ENCODE measurements around the gene GGT6.
A peak's percentile ranks its signal among the peaks of the same experiment; 100 is the strongest.
"Not testable (repeated sequence)": the region's sequence is repeated elsewhere in the genome, so short reads cannot be mapped to it uniquely, and the experiment has no call there.

GGT6 gene, protein sequence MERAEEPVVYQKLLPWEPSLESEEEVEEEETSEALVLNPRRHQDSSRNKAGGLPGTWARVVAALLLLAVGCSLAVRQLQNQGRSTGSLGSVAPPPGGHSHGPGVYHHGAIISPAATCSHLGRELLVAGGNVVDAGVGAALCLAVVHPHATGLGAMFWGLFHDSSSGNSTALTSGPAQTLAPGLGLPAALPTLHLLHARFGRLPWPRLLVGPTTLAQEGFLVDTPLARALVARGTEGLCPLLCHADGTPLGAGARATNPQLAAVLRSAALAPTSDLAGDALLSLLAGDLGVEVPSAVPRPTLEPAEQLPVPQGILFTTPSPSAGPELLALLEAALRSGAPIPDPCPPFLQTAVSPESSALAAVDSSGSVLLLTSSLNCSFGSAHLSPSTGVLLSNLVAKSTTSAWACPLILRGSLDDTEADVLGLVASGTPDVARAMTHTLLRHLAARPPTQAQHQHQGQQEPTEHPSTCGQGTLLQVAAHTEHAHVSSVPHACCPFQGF

GRCh38 chr17:4560421-4560820 is at the start of gene GGT6:
Gene GGT6, minus strand, starts transcription at chr17:4560577. Its CDS starts 56 bp downstream, at chr17:4560521.
- no peak for DNase-seq

DNA sequence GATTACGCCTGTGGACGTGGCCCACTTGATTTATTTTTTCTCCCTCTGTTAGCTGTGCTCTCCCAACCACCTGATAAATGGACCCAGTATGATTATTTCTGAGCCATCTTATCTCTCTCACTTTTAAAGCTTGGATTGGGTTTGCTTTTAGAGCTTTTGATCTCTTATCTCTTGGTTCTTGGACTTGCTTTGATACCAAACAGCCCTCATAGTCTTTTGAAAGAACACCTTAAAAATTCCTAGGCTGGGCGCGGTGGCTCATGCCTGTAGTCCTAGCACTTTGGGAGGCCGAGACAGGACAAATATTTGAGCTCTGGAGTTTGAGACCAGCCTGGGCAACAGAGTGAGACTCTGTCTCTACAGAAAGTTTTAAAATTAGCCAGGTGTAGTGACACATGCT is 49.8 kb upstream of the GGT6 start:
- no peak for DNase-seq

GRCh38 chr17:4609761-4610160 is 49.4 kb upstream of the GGT6 start:
- no peak for DNase-seq

DNA sequence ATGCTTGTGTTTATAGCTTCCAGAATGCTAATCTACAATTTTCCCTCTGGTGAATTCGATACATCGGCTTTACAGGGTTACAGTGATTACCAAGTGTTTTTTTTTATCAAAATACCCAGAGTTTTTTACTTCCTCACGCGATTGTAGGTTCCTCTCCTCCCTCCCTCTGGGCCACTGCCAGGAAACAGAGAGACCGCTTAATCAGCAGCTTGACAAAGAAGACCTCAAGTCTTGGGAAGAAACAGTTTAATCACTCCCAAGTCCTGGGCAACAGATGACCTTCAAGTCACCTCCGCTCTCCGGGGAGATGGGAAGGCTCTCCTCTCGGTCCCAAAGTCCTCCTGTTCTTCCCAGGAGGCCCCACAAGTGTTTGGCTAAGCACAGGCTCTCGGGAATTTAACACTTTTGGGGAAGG is 47.4 kb upstream of the GGT6 start:
- DNase-seq, result peak in 6 of 14 donors; percentile 3 to 41 (median 16)

DNA sequence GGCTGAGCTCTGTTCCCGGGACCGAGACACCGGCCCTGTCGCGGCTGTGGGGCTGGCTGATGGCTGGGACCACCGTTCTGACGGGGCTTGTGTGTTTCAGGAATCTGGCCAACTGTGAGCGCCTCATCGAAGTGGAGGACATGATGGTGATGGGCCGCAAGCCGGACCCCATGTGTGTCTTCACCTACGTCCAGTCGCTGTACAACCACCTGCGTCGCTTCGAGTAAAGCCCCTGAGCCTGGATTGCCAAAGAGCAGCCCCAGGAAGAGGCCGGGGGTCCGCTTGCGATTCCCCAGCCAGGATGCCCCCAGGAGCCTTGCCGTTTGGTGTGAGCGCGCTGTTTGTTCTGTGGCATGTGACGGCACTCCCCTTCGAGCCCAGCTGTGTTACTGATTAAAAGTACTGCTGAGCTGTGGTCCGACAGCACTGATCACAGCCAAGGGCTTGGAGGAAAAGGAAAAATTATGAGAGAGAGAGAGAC is 46.9 kb upstream of the GGT6 start:
- no peak for DNase-seq

DNA sequence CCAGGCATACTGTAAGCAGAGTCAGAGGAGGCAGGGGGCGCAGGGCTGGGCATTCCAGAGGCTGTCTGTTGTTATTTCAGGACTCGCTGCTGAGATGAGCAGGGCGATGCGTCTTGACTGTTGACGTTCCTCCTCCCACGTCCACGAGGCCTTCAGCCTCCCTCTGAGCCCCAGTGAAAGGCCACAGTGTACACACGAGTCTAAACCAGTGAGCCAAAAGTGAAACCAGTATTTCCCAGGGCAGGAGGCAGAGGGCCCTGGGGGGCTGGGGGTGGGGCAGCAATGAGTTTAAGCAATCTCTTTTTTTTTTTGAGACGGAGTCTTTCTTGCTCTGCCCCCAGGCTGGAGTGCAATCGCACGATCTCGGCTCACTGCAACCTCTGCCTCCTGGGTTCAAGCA is 45.4 kb upstream of the GGT6 start:
- DNase-seq, result peak in 2 of 14 donors; percentile 5 to 7

DNA sequence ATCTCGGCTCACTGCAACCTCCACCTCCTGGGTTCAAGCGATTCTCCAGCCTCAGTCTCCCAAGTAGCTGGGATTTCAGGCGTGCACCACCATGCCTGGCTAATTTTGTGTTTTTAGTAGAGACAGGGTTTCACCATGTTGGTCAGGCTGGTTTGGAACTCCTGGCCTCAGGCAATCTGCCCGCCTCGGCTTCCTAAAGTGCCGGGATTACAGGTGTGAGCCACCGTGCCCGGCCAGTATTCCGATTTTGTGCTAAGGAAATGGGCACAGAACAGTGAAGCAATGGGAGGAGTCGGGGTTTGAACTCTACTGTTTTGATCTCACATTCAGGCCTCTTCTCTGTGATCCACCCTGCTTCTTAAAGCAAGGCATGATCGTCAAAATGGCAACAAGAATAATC is 44.4 kb upstream of the GGT6 start:
- not testable (repeated sequence) for DNase-seq

- DNase-seq, result peak in 2 of 14 donors; percentile 5 to 87
Measured at GRCh38 chr17:4604111-4604644, 43.8 kb upstream of the GGT6 start.

DNA sequence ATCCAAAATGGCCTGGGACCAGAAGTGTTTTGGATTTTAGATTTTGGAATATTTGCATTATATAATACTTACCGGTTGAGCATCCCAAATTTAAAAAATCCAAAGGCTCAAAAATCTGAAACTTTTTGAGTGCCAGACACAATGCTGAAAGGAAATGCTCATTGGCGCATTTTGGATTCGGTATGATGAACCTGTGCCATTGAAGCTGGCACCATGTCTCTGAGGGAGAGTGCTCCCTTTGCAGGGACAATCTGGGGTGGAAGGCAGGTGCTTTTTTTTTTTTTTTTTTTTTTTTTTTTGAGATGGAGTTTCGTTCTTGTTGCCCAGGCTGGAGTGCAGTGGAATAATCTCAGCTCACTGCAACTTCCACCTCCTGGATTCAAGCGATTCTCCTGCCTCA is 41.7 kb upstream of the GGT6 start:
- peak in 1 of 14 donors; percentile 33 for DNase-seq

DNA sequence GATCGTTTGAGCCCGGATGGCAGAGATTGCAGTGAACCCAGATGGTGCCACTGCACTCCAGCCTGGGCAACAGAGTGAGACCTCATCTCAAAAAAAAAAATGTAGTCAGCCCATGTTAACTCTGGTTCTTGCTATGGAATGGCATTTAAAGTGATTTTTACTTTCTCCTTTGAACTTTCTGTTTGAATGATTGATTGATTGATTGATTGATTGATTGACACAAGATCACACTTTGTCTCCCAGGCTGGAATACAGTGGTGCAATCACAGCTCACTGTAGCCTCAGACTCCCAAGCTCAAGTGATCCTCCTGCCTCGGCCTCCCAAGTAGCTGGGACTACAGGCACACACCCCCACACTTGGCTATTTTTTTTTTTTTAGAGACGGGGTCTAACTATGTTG is 40.9 kb upstream of the GGT6 start:
- DNase-seq, result no peak

DNA sequence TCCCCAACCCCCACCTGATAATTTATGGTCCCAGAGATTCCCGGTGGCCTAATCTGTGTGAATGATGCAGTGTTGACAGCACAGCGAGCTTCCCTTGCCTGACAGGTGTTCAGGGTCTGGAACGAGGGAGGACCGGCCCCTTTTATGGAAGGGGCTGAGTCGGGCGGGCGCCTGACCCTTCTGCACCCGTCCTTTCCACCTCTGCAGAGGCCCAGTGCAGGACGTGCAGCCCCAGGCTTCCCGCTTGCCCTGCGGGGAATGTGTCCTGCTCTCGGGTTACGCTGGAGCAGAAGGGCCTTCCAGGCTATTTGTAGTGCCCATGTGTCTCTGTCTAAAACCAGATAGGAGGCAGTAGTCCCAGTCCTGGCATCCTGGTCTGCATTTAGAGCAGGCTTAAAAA is 40.2 kb upstream of the GGT6 start:
- no peak for DNase-seq

GRCh38 chr17:4599505-4600281 is 39.3 kb upstream of the GGT6 start:
- DNase-seq, result no peak

- no peak for DNase-seq
Measured at GRCh38 chr17:4598776-4599504, 38.6 kb upstream of the GGT6 start.

DNA sequence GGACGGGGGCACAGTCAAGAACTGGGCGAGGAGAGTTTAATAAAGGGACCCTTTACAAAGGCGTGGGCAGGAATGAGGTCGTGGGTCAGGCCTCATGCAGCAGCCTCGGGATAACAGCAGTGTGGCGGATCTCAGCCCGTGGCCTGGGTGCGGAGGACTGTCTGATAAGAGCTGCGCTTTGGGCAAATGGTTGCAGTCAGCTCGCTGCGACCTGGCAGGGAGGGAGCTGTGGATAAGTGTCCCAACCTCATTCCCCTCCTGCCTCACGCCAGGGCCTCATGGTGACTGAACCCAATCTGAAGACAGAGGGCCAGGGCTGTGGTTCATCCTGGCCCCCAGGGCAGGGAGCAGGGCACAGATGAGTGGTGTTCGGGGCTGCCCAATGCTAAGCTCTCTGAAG is 37.6 kb upstream of the GGT6 start:
- DNase-seq, result no peak

- DNase-seq, result no peak
Measured at GRCh38 chr17:4596636-4597380, 36.4 kb upstream of the GGT6 start.

GRCh38 chr17:4595685-4596342 is 35.4 kb upstream of the GGT6 start:
- DNase-seq, result not testable (repeated sequence)

DNA sequence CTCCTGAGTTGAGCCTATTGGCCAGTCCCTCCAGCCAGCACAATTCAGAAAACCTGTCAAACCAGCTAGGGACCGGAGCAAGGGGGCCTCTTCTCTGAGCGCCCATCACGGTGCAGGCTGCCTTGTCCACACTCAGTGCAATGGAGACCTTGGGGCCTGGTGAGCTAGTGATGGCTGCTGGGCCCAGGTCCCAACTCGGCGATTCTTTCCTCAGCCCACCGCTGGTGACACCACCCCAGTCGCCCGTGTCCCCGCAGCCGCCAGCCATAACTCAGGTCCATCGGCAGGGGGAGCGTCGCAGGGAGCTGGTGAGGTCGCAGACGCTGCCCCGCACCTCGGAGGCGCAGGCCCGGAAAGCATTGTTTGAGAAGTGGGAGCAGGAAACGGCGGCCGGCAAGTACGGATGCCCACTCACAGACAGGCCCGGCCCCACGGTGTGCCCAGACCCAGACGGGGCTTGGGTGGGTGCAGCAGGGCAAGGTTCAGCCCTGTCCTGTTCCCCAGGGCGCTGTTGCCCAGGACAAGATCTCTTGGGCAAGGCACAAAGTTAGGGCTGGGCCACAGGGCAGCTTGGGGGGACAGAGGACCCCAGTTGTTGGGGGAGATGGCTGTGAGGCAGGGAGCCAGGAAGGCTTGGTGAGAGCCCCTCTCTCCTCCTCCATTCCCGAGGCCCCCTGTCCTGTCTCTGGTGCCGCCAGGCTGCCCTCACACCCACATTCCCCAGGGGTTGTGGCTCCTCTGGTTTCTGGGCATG is 34.7 kb upstream of the GGT6 start:
- peak in 2 of 14 donors; percentile 7 to 24 for DNase-seq

DNA sequence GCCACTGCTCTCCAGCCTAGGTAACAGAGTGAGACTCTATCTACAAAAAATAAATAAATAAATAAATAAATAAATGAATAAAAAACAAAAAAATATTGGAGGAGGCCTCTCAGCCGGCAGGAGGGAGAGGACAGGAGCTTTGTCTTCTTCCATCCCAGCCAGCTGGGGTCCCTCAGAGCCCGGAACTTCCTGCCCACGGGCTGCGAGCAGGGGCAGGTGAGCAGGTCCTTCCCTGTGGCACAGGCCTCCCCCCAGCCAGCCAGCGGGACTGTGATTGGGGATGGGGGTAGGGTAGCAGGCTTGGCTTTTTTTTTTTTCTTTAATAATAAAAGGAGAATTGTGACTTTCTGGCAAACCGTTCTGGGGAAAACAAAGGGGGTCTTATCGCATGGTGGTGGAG is 34.0 kb upstream of the GGT6 start:
- DNase-seq, result no peak

DNA sequence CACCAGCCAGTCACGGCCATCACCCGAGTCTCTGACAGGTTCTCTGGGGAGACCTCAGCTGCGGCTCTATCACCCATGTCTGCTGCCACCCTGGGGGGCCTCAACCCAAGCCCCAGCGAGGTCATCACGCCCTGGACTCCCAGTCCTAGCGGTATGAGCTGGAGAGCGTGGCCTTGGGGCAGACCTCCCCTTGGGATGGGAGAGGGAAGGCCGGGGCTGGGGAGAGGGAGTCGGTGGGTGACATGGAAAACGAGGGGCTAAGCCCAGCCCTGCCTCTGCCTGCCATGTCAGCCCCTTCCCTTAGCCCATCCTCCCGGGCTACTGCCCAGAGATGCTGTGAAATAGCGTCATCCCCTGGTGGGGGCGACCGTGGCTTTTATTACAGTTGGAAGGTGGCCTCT is 32.6 kb upstream of the GGT6 start:
- DNase-seq, result no peak

Data from C1 segment of cervical spinal cord (tissue), 14 donors.